ENCODE measurements around the gene SUN3. TPM values are rescaled to one million over a fixed set of nuclear protein-coding genes. Genes with fewer than 3 reads are reported as not detected.

The SUN3 gene
- total and polyA plus RNA-seq, 3 experiments from 2014 or later = not detected

DNA sequence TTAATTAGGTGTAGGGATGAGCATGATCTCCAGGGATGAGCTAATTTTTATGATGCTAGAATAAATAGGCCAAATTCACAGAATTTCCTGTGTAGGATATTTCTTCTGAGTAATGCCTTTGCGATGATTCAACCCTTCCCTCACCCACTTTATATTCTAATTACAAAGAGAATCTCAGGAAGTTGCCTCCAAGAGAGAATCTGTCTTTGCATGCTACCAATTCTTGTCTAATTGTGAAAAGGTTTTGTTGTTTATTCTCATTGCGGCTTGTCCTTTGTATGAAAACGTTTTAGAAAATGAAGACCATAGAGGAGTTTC, 12.7 kb upstream of the SUN3 start:
- no peak overlapping the region for H3K4me3 Mint-ChIP-seq
- H3K4me1 ChIP-seq (ENCODE audit: insufficient read depth, low read length) = peaks cover 20% of the 10 kb centered on the region
- H3K4me3 ChIP-seq (ENCODE audit: low read length) = no peak overlapping the region
- peaks cover 2 to 4% of the 10 kb centered on the region in 2 donors for H3K27me3 Mint-ChIP-seq
- H3K9me3 Mint-ChIP-seq = no peaks in the 10 kb centered on the region
- H3K4me1 Mint-ChIP-seq = peaks cover 25 to 39% (median 29%) of the 10 kb centered on the region in 3 donors
- no peaks in the 10 kb centered on the region for H3K36me3 ChIP-seq (ENCODE audit: insufficient read depth, low read length)
- DNase-seq = no peak
- H3K9me3 ChIP-seq (ENCODE audit: low read length) = no peaks in the 10 kb centered on the region
- POLR2A ChIA-PET = no interaction called here
- no peaks in the 10 kb centered on the region for H3K36me3 Mint-ChIP-seq
- CTCF ChIA-PET = no interaction called here
- H3K27me3 ChIP-seq (ENCODE audit: insufficient read depth, low read length, poor library complexity, severe bottlenecking) = no peaks in the 10 kb centered on the region
- H3K27ac ChIP-seq (ENCODE audit: low read depth, low read length) = no peak overlapping the region
- no peak overlapping the region for H3K27ac Mint-ChIP-seq

DNA sequence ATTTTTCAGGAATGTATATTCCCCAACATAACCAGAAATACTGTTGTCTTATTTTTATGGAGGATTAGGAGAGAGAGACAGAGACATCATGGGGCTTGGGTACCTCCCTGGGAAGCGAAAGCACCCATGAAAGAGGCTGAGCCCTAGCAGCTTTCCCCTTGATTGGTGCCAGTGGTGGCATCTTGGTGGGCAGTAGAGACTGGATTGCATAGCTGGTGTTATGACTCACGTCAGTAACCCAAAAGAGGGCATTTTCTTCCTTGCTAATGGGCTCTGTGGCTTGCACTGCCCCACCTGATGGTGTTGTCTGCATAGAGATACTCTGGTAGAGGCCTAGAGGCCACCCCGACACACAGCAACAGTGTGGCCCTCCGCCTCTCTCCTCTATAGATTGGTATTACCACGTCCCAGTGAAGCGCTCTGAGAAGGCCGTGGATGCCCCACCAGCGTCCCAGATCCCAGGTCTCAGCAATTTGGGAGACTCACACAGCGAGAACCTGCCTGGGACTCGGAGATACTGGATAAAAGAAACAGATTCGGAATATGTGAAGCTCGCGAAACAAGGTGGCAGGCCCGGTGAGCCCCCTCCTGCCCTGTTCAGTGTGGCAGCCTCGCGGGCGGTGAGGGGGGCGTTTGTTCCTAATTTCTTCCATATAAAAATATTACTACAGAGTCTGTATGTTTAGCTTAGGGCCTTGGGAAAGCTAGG, 12.2 kb upstream of the SUN3 start:
- H3K9me3 Mint-ChIP-seq = no peaks in the 10 kb centered on the region
- peaks cover 5 to 8% of the 10 kb centered on the region in 2 donors for H3K27me3 Mint-ChIP-seq
- no peaks in the 10 kb centered on the region for H3K9me3 ChIP-seq (ENCODE audit: low read length)
- ChIA-PET CTCF (no interaction called here), POLR2A (no interaction called here)
- no peak overlapping the region for H3K4me3 ChIP-seq (ENCODE audit: low read length)
- H3K4me1 Mint-ChIP-seq = peaks cover 23 to 39% (median 28%) of the 10 kb centered on the region in 3 donors
- no peaks in the 10 kb centered on the region for H3K36me3 ChIP-seq (ENCODE audit: insufficient read depth, low read length)
- peaks cover 2% of the 10 kb centered on the region for H3K27me3 ChIP-seq (ENCODE audit: insufficient read depth, low read length, poor library complexity, severe bottlenecking)
- peaks cover 20% of the 10 kb centered on the region for H3K4me1 ChIP-seq (ENCODE audit: insufficient read depth, low read length)
- H3K36me3 Mint-ChIP-seq = no peaks in the 10 kb centered on the region
- no peak for DNase-seq
- H3K27ac Mint-ChIP-seq = no peak overlapping the region
- H3K27ac ChIP-seq (ENCODE audit: low read depth, low read length) = no peak overlapping the region
- no peak overlapping the region for H3K4me3 Mint-ChIP-seq

DNA sequence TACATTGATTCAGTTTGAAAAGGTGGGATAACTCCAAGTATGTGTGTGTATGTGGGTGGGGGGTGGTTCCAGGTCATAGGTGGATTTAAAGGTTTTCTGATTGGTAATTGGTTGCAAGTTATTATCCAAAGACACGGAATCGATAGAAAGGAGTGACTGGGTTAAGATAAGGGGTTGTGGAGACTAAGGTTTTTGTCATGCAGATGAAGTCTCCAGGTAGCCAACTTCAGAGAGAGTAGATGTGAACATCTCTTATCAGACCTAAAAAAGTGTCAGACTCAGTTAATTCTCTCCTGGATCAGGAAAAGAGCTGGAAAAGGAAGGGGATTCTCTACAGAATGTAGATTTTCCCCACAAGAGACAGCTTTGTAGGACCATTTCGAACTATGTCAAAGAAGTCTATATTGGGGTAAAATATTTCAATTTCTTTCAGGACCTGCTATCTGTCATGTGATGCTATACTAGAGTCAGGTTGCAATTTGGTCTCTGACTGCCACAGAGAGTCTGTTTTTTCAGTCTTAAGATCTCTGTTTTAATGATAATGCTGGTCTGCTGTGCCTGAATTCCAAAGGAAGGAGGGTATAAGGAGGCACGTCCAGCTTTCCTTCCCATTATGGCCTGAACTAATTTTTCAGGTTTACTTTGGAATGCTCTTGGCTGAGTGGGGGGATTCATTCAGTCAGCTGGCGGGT, 10.1 kb upstream of the SUN3 start:
- peaks cover 11 to 25% (median 19%) of the 10 kb centered on the region in 3 donors for H3K4me1 Mint-ChIP-seq
- H3K27me3 Mint-ChIP-seq = peaks cover 8 to 12% of the 10 kb centered on the region in 2 donors
- H3K4me1 ChIP-seq (ENCODE audit: insufficient read depth, low read length) = peaks cover 10% of the 10 kb centered on the region
- H3K27me3 ChIP-seq (ENCODE audit: insufficient read depth, low read length, poor library complexity, severe bottlenecking) = peaks cover 8% of the 10 kb centered on the region
- no peak overlapping the region for H3K4me3 ChIP-seq (ENCODE audit: low read length)
- POLR2A ChIA-PET = interaction anchor here (0.5 kb wide), 1 partner anchor 53 kb away, joined by 3 read pairs; no protein-coding TSS in a partner anchor
- H3K27ac Mint-ChIP-seq = no peak overlapping the region
- H3K9me3 Mint-ChIP-seq = no peaks in the 10 kb centered on the region
- no peak for DNase-seq
- H3K4me3 Mint-ChIP-seq = no peak overlapping the region
- CTCF ChIA-PET = interaction anchor here (1.5 to 6.2 kb wide), 3 partner anchors 46 to 69 kb away, joined by 4 to 35 read pairs (median 6); no protein-coding TSS in a partner anchor
- H3K36me3 ChIP-seq (ENCODE audit: insufficient read depth, low read length) = no peaks in the 10 kb centered on the region
- H3K27ac ChIP-seq (ENCODE audit: low read depth, low read length) = no peak overlapping the region
- no peaks in the 10 kb centered on the region for H3K36me3 Mint-ChIP-seq
- no peaks in the 10 kb centered on the region for H3K9me3 ChIP-seq (ENCODE audit: low read length)

DNA sequence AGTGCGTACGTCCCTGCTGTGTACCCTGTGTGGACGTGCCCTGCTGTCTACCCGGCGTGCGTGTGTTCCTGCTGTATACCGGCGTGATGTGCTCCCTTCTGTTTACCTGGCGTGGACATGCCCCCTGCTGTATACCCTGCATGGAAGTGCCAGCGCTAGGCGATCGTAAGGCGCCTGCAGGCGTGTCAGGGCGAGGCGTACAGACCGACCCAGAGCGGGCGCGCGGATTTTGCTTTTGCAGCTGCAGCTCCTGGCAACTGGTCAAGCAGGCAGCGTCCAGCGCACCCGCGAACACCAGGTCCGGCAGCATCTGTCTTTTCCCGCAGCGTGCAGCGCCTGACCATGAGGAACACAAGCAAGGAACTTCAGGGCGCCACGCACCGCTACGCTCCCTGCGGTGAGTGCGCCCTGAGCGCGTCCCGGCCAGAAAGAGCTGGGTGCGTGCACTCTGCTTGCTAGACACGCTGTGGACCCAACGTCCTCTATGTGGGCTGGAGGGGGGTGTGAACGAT, 7.1 kb upstream of the SUN3 start:
- peaks cover 8% of the 10 kb centered on the region for H3K27me3 ChIP-seq (ENCODE audit: insufficient read depth, low read length, poor library complexity, severe bottlenecking)
- CTCF ChIA-PET = interaction anchor here (1.0 to 6.2 kb wide), 4 partner anchors 47 to 72 kb away, joined by 4 to 35 read pairs (median 4); no protein-coding TSS in a partner anchor
- Mint-ChIP-seq H3K9me3 (peaks cover 0 to 2% (median 0%) of the 10 kb centered on the region in 5 donors), H3K4me3 (peak overlapping the region; percentile 82 to 94 (median 89)), H3K27ac (peak overlapping the region; percentile 72 to 97 (median 92)), H3K36me3 (no peaks in the 10 kb centered on the region), H3K4me1 (peaks cover 10 to 15% (median 14%) of the 10 kb centered on the region in 3 donors), H3K27me3 (peaks cover 12 to 18% of the 10 kb centered on the region in 2 donors)
- no peaks in the 10 kb centered on the region for H3K36me3 ChIP-seq (ENCODE audit: insufficient read depth, low read length)
- POLR2A ChIA-PET = interaction anchor here (0.5 kb wide), 1 partner anchor 13 kb away, joined by 3 read pairs; no protein-coding TSS in a partner anchor
- peak in 1 of 5 donors; percentile 11 for DNase-seq
- H3K4me3 ChIP-seq (ENCODE audit: low read length) = peak overlapping the region; percentile 67
- peak overlapping the region; percentile 39 for H3K27ac ChIP-seq (ENCODE audit: low read depth, low read length)
- H3K9me3 ChIP-seq (ENCODE audit: low read length) = no peaks in the 10 kb centered on the region
- peaks cover 10% of the 10 kb centered on the region for H3K4me1 ChIP-seq (ENCODE audit: insufficient read depth, low read length)

DNA sequence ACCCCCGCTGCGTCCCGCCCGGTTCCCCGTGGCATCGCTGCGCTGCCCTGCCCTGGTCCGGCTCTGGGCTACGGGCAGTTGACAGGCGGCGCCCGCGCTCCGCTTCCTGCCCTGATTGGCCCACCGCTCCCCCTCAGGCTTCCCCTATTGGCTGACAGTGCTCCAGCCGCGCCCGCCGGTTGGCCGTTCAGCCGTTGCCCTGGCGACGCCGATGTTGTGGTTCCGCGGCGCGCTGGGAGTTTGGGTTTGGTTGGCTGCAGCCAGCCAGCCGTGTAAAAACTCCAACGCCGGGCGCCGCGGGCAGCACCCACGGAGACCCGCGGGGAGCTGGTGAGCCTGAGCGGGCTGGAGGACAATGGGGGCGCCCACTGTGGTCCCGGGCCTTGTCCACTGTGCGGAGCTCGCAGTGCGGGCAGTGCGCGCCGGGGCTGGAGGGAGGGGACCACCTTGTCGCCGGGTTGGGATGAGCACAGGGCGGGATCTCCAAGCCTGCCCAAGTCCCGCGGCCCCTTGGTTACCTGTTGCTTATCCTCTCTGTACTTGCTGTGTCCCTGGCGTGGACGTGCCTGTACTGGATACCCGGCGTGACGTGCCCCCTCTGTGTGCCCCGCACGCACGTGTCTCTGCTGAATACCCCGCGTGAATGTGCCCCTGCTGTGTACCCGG, 6.5 kb upstream of the SUN3 start, which contains the start of gene C7orf57:
C7orf57 (plus strand) TSS at position 243 of the 666 bp plus-strand sequence. CDS start 766 bp downstream, outside the sequence.
- Mint-ChIP-seq H3K4me3 (peak within 1 kb of the TSS; percentile 82 to 94 (median 89)), H3K4me1 (peaks cover 10 to 15% (median 14%) of the 10 kb centered on the region in 3 donors), H3K36me3 (no peaks in the 10 kb centered on the region), H3K9me3 (peaks cover 0 to 2% (median 0%) of the 10 kb centered on the region in 5 donors), H3K27me3 (peaks cover 12 to 22% of the 10 kb centered on the region in 2 donors), H3K27ac (peak within 1 kb of the TSS; percentile 72 to 97 (median 92))
- Histone ChIP-seq H3K4me3 (ENCODE audit: low read length) (peak within 1 kb of the TSS; percentile 67), H3K4me1 (ENCODE audit: insufficient read depth, low read length) (peaks cover 10% of the 10 kb centered on the region), H3K9me3 (ENCODE audit: low read length) (no peaks in the 10 kb centered on the region), H3K27me3 (ENCODE audit: insufficient read depth, low read length, poor library complexity, severe bottlenecking) (peaks cover 8% of the 10 kb centered on the region), H3K27ac (ENCODE audit: low read depth, low read length) (peak within 1 kb of the TSS; percentile 39), H3K36me3 (ENCODE audit: insufficient read depth, low read length) (no peaks in the 10 kb centered on the region)
- DNase-seq = peak; percentile 73 to 92 (median 86)
- ChIA-PET CTCF (interaction anchor here (1.0 to 6.2 kb wide), 4 partner anchors 47 to 73 kb away, joined by 4 to 35 read pairs (median 4); no protein-coding TSS in a partner anchor), POLR2A (no interaction called here)

DNA sequence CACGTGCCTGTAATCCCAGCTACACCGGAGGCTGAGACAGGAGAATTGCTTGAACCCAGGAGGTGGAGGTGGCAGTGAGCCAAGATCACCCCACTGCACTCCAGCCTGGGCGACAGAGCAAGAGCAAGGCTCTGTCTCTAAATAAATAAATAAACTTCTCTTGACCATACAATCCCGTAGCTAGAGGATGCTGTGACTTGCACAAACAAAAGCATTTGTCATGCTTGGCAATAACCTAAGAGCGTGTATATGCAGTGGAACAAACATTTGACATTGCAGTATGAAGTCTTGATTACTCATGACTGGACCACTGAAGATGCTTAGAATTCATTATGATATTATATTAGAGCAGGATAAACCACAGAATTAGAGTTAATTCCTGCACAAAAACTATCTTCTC, 5.0 kb upstream of the SUN3 start:
- no peak overlapping the region for H3K4me3 Mint-ChIP-seq
- CTCF ChIA-PET = interaction anchor here (6.2 kb wide), 1 partner anchor 74 kb away, joined by 35 read pairs; no protein-coding TSS in a partner anchor
- no peaks in the 10 kb centered on the region for H3K9me3 ChIP-seq (ENCODE audit: low read length)

DNA sequence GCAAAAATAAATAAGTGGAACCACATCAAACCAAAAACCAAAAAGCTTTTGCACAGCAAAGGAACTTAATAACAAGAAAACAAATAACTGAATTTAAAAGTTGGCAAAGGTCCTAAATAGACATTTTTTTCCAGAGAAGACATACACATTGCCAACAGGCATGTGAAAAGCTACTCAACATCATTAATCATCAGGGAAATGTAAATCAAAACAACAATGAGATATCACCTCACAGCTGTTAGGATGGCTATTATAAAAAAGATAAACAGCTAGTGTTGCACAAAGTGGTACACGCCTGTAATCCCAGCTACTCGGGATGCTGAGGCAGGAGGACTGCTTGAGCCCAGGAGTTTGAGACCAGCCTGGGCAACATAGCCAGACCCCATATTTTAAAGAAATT, 2.2 kb upstream of the SUN3 start:
- Histone ChIP-seq H3K9me3 (ENCODE audit: low read length) (no peaks in the 10 kb centered on the region), H3K27me3 (ENCODE audit: insufficient read depth, low read length, poor library complexity, severe bottlenecking) (peaks cover 7% of the 10 kb centered on the region), H3K36me3 (ENCODE audit: insufficient read depth, low read length) (no peaks in the 10 kb centered on the region), H3K27ac (ENCODE audit: low read depth, low read length) (no peak overlapping the region), H3K4me3 (ENCODE audit: low read length) (no peak overlapping the region), H3K4me1 (ENCODE audit: insufficient read depth, low read length) (peaks cover 5% of the 10 kb centered on the region)
- H3K27me3 Mint-ChIP-seq = peaks cover 11 to 40% of the 10 kb centered on the region in 2 donors
- H3K27ac Mint-ChIP-seq = no peak overlapping the region
- CTCF ChIA-PET = interaction anchor here (2.0 kb wide), 1 partner anchor 39 kb away, joined by 6 read pairs; no protein-coding TSS in a partner anchor
- peaks cover 0 to 2% (median 0%) of the 10 kb centered on the region in 5 donors for H3K9me3 Mint-ChIP-seq
- no peaks in the 10 kb centered on the region for H3K36me3 Mint-ChIP-seq
- no peak overlapping the region for H3K4me3 Mint-ChIP-seq
- DNase-seq = no peak
- POLR2A ChIA-PET = no interaction called here
- peaks cover 6 to 10% (median 7%) of the 10 kb centered on the region in 3 donors for H3K4me1 Mint-ChIP-seq

More for the DNA sequence above, 5.0 kb upstream of the SUN3 start:
- Mint-ChIP-seq H3K27ac (no peak overlapping the region), H3K9me3 (peaks cover 0 to 2% (median 0%) of the 10 kb centered on the region in 5 donors), H3K27me3 (peaks cover 13 to 33% of the 10 kb centered on the region in 2 donors), H3K36me3 (no peaks in the 10 kb centered on the region), H3K4me1 (peaks cover 10 to 15% (median 14%) of the 10 kb centered on the region in 3 donors)
- POLR2A ChIA-PET = no interaction called here
- H3K4me1 ChIP-seq (ENCODE audit: insufficient read depth, low read length) = peaks cover 10% of the 10 kb centered on the region
- no peak for DNase-seq
- peaks cover 8% of the 10 kb centered on the region for H3K27me3 ChIP-seq (ENCODE audit: insufficient read depth, low read length, poor library complexity, severe bottlenecking)
- H3K27ac ChIP-seq (ENCODE audit: low read depth, low read length) = no peak overlapping the region
- no peaks in the 10 kb centered on the region for H3K36me3 ChIP-seq (ENCODE audit: insufficient read depth, low read length)
- H3K4me3 ChIP-seq (ENCODE audit: low read length) = no peak overlapping the region
